Heart right ventricle (tissue), 16 donors: ENCODE results near the gene SETMAR. TPM values are rescaled to one million over a fixed set of nuclear protein-coding genes. Genes with fewer than 3 reads are reported as not detected.
A peak's percentile ranks its signal among the peaks of the same experiment; 100 is the strongest.

ENCODE experiments used
- ATAC-seq, 8 donors: fragments of 200-7000 bp; cut with Tn5 transposase; one replicate each; pipeline ENCODE4 v1.9.1; 2020; ENCODE audit warnings: mild to moderate bottlenecking in 8 of 8, moderate library complexity in 8 of 8, moderate number of reproducible peaks in 1 of 8
- DNase-seq, 2 donors: peaks; one replicate each; pipeline ENCODE4 v3.0.0-alpha.2; 2020
- H3K27ac ChIP-seq, 10 donors: fragments of 200-600 bp; sonication (generic) in 2 of 10; one replicate each; pipeline versions ENCODE4 v1.5.0 to v1.8.0; 2020 to 2022; ENCODE audit warnings: mild to moderate bottlenecking in 3 of 10
- H3K27me3 ChIP-seq, 7 donors: fragments of 200-600 bp; one replicate each; pipeline ENCODE4 v1.8.0; 2021 to 2022; ENCODE audit warnings: mild to moderate bottlenecking in 2 of 7
- H3K36me3 ChIP-seq, 9 donors: fragments of 200-600 bp; sonication (generic) in 1 of 9; one replicate each; pipeline versions ENCODE4 v1.5.0 to v1.8.0; 2020 to 2022; ENCODE audit warnings: mild to moderate bottlenecking in 2 of 9
- H3K4me1 ChIP-seq, 9 donors: fragments of 200-600 bp; sonication (generic) in 1 of 9; one replicate each; pipeline versions ENCODE4 v1.5.0 to v1.8.0; 2020 to 2022; ENCODE audit warnings: mild to moderate bottlenecking in 4 of 9
- H3K4me3 ChIP-seq, 10 donors: fragments of 200-600 bp; sonication (generic) in 2 of 10; one replicate each; pipeline versions ENCODE4 v1.5.0 to v1.8.0; 2020 to 2022; ENCODE audit warnings: mild to moderate bottlenecking in 7 of 10, moderate library complexity in 2 of 10
- H3K9me3 ChIP-seq, 11 donors: fragments of 200-600 bp in 10 of 11; sonication (generic) in 2 of 11; one replicate each; pipeline versions ENCODE4 v1.5.0 to v1.8.0; 2013 to 2022; ENCODE audit warnings: mild to moderate bottlenecking in 2 of 11, control low read depth in 1 of 11, moderate library complexity in 1 of 11
- WGBS, 2 donors: extraction: QIAGEN DNeasy Blood & Tissue Kit; methylation state at CpG; one replicate each; pipeline ENCODE4 v1.1.7; 2013; ENCODE audit warnings: inconsistent platforms in 1 of 2; 5-methylcytosine and 5-hydroxymethylcytosine counted together
- intact Hi-C, 10 donors: fragments of 100-400 bp; cut with DNase I; formaldehyde crosslinking; loops; one replicate each; pipeline versions ENCODE4 v1.11.1 to v1.14.2; 2022
- polyA plus RNA-seq, 2 donors: library from polyadenylated mRNA; stranded (reverse); fragments of 200-250 nt; gene quantifications; one replicate each; pipeline ENCODE4 v1.2.3, GENCODE V29; 2013
- total RNA-seq, 10 donors: library from RNA; stranded (reverse); fragmentation: NEBNext Ultra II Directional in 3 of 10; extraction: Animal tissue kit (Norgen Biotek cat#: 25700) in 3 of 10; gene quantifications; one replicate each; pipeline versions ENCODE4 v1.2.1 to v1.2.4, GENCODE V29; 2021 to 2023
- TF ChIP-seq, protein P1 (sequence below), 9 donors: fragments of 200-600 bp; sonication (generic) in 2 of 9; IDR thresholded peaks; one replicate each; pipeline versions ENCODE4 v1.5.0 to v1.8.0; 2021 to 2022; ENCODE audit warnings: antibody characterized with exemption in 9 of 9, mild to moderate bottlenecking in 5 of 9, moderate library complexity in 1 of 9
- donor health status: Arrhythmogenic right ventricular cardiomyopathy.
- donor health status: ischemic (EF 13 %, LVEDD 7.1; RV severe dilation, severe dysfunction).
- donor health status: healthy with polysubstance abuse.
- donor health status: DM: no; HTN: yes; CAD: no.
- donor health status: DM: no; HTN: no; CAD: no.
- donor health status: ischemic (EF 25% LVEDD 6.9; RV normal size, moderate dysfunction).
- donor health status: ischemic (EF 25% LVEDD 5.7; RV mildly dilated, moderate dysfunction).
- donor health status: healthy.
- donor health status: DM: yes; HTN: yes; CAD: no.
- donor health status: Ischemic cardiomyopathy.
- donor health status: ischemic (EF 35%, LVEDD 5.7; RV mildly dilated, moderate dysfunction).
- donor health status: nonischemic (EF 11% LVEDD 7.7; RV severe dilation, severe dysfunction).
- donor health status: DM: yes; HTN: yes; CAD: no.
- donor health status: PGD.
- donor health status: ischemic (EF 29% LVEDD 5.4; RV normal size, mild dysfunction).
- donor health status: nonischemic (EF 23%, LVEDD 6.1; RV moderate dilation, normal function).

Gene SETMAR
- total and polyA plus RNA-seq, 12 donors = 6.0 to 30.2 (median 12.7) TPM

DNA sequence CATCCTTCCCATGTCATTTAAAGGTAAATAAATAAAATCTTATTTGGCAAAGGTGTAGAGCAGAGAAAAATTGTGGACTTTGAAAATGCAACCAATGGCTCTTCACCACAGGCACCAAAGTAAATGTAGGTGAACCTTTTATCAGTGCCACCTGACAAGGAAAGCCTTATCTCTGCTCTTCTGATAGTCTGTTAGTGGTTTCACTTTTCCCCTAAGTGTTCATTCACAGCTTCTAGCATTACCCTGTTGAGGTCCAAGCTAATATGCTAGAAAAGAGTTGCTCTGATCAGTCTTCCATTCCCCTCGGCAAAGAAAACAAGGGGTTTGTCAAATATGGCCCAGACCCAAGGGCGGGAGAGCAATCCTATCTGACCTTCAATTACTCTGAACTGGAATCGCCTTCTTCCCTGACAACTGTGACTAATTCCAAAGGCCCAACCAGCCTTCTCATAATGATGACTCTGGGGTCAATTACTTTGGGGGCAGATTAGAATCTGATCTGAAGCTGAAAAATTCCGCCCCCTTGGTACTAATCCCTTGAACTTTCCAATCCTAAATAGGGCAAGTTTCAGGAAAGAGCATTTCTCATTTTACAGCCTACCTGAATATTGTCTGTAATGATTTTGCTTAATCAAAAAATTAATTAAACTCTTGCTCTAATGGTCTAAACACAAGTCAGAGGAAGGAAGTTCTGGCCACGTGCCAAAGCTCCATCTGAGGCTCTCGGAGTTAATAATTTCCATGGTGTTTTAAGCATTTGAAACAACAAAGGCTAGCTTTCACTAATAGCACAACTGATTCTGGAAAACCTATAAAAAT lies 52.4 kb downstream of the SETMAR start:
- peaks cover 0 to 32% (median 16%) of the 10 kb centered on the region in 9 donors for H3K4me1 ChIP-seq
- DNase-seq = peak; percentile 30 to 59
- H3K27ac ChIP-seq = peak overlapping the region in 5 of 10 donors; percentile 16 to 40 (median 24)
- WGBS, 2 donors = 40 to 55% methylated on average over 6 of the region's 6 CpGs
- H3K9me3 ChIP-seq = no peaks in the 10 kb centered on the region
- H3K36me3 ChIP-seq = peaks cover 0 to under 1% (median 0%) of the 10 kb centered on the region in 9 donors
- intact Hi-C loops = loop anchor here in 3 of 10 donors (10.0 kb wide), 2 partner anchors 109 to 139 kb away; partner anchors contain the start of genes ITPR1 (in 2 of the 3) and SUMF1 (in 1 of the 3)
- TF ChIP-seq, protein P1, sequence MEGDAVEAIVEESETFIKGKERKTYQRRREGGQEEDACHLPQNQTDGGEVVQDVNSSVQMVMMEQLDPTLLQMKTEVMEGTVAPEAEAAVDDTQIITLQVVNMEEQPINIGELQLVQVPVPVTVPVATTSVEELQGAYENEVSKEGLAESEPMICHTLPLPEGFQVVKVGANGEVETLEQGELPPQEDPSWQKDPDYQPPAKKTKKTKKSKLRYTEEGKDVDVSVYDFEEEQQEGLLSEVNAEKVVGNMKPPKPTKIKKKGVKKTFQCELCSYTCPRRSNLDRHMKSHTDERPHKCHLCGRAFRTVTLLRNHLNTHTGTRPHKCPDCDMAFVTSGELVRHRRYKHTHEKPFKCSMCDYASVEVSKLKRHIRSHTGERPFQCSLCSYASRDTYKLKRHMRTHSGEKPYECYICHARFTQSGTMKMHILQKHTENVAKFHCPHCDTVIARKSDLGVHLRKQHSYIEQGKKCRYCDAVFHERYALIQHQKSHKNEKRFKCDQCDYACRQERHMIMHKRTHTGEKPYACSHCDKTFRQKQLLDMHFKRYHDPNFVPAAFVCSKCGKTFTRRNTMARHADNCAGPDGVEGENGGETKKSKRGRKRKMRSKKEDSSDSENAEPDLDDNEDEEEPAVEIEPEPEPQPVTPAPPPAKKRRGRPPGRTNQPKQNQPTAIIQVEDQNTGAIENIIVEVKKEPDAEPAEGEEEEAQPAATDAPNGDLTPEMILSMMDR (IDR thresholded peaks at IDR 0.05) = no peak
- H3K27me3 ChIP-seq = no peaks in the 10 kb centered on the region
- no peak overlapping the region for H3K4me3 ChIP-seq
- peak in 2 of 8 donors; percentile 27 to 34 for ATAC-seq

DNA sequence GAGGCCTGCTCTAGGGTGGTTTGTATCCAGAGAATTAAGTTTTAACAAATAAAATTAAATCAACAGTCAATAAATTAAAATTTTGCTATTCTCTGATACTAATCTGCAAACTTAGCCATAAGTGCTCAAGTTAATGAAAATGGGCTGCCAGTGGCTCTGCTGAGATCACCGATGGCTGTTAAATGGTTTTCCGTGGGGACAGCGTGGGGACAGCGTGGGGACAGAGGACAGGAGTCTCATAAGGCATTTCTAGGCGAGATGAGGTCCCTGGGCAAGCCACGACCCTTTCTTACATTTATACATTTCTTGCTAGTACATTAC lies 53.0 kb downstream of the SETMAR start:
- TF ChIP-seq, protein P1 (IDR thresholded peaks at IDR 0.05) = no peak
- Histone ChIP-seq H3K36me3 (peaks cover 0 to 5% (median 0%) of the 10 kb centered on the region in 9 donors), H3K4me3 (no peak overlapping the region), H3K9me3 (no peaks in the 10 kb centered on the region), H3K27ac (peak overlapping the region in 4 of 10 donors; percentile 6 to 40 (median 17)), H3K4me1 (peaks cover 0 to 30% (median 16%) of the 10 kb centered on the region in 9 donors), H3K27me3 (no peaks in the 10 kb centered on the region)
- 69 to 70% methylated on average over 6 of the region's 6 CpGs for WGBS, 2 donors
- intact Hi-C loops = loop anchor here in 3 of 10 donors (10.0 kb wide), 2 partner anchors 109 to 139 kb away; partner anchors contain the start of genes ITPR1 (in 2 of the 3) and SUMF1 (in 1 of the 3)
- ATAC-seq = no peak
- DNase-seq = no peak

DNA sequence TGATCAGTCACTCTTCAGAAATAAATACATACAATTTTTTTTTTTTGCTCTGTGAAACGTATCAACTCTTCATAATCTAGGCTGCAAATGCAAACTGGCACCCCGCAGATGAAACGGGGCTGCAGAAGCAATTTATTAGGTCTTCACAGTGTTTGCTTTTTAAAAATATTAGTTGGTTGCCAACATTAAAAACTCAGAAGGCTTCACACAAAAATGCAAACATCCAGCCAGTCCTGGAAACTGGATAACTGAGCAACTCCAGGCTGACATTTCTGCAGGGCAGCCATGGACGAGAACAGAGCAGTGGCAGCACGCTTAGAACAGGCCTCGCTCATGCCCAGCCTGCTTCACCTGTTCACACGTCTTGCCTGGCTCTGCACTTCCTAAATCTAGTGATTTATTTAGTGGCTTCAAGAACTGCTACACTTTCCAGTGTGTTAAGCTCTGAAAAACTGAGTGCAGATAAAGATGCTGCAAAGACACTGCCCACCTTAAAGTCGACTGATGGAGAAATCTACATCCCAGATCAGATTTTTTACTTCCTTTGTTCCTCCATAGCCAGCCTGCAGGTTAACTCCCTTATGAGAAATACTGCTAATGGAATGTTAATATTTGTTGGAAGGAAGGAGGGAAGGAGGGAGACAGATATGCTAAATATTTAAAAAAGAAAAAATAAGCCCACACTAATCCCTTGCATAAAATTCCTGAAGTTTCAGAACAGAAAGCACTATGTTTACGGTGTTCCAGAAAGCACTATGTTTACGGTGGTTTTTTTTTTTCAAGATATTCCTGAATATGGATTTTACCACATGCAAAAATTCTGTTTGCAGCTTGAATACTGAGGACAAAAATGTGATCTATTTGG lies 53.6 kb downstream of the SETMAR start:
- Histone ChIP-seq H3K36me3 (peaks cover 0 to 11% (median 0%) of the 10 kb centered on the region in 9 donors), H3K27me3 (no peaks in the 10 kb centered on the region), H3K4me1 (peaks cover 0 to 24% (median 16%) of the 10 kb centered on the region in 9 donors), H3K4me3 (no peak overlapping the region), H3K9me3 (no peaks in the 10 kb centered on the region), H3K27ac (peak overlapping the region in 4 of 10 donors; percentile 6 to 40 (median 17))
- TF ChIP-seq, protein P1 (IDR thresholded peaks at IDR 0.05) = no peak
- no peak for DNase-seq
- WGBS, 2 donors = 82 to 84% methylated on average over 10 of the region's 10 CpGs
- no peak for ATAC-seq
- intact Hi-C loops = loop anchor here in 3 of 10 donors (10.0 kb wide), 2 partner anchors 108 to 138 kb away; partner anchors contain the start of genes ITPR1 (in 2 of the 3) and SUMF1 (in 1 of the 3)

DNA sequence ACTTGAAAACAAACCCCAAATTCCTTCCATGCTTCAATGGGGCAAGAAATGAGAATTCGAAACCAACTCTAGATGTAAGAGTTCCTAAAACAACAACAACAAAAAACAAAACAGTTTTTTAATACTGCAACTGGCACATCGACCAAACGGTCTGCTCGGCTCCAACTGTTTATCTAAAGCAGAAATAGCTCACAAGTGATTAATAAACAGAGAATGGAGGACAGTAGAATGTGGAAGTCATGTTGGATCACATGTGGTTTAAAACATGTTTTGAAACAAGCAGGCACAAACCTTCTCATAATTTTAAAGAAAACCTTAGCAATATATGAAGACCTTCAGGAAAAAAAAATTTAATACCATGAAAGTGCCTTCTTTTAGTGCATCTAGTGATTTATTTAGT lies 55.1 kb downstream of the SETMAR start:
- ATAC-seq = no peak
- no peak for DNase-seq
- TF ChIP-seq, protein P1 (IDR thresholded peaks at IDR 0.05) = no peak
- 76 to 78% methylated on average over 4 of the region's 4 CpGs for WGBS, 2 donors
- Histone ChIP-seq H3K27ac (no peak overlapping the region), H3K4me1 (peaks cover 0 to 20% (median 16%) of the 10 kb centered on the region in 9 donors), H3K27me3 (no peaks in the 10 kb centered on the region), H3K4me3 (no peak overlapping the region), H3K36me3 (peaks cover 0 to 16% (median 0%) of the 10 kb centered on the region in 9 donors), H3K9me3 (no peaks in the 10 kb centered on the region)
- intact Hi-C loops = loop anchor here in 3 of 10 donors (10.0 kb wide), 2 partner anchors 107 to 137 kb away; partner anchors contain the start of genes ITPR1 (in 2 of the 3) and SUMF1 (in 1 of the 3)
